Inferior parietal cortex (tissue), 1 donor: ENCODE measurements around the gene RHNO1.

Source experiments
- DNase-seq: peaks from one replicate; pipeline ENCODE4 v3.0.0-alpha.2; 2016; ENCODE audit errors: extremely low spot score

Gene RHNO1

DNA sequence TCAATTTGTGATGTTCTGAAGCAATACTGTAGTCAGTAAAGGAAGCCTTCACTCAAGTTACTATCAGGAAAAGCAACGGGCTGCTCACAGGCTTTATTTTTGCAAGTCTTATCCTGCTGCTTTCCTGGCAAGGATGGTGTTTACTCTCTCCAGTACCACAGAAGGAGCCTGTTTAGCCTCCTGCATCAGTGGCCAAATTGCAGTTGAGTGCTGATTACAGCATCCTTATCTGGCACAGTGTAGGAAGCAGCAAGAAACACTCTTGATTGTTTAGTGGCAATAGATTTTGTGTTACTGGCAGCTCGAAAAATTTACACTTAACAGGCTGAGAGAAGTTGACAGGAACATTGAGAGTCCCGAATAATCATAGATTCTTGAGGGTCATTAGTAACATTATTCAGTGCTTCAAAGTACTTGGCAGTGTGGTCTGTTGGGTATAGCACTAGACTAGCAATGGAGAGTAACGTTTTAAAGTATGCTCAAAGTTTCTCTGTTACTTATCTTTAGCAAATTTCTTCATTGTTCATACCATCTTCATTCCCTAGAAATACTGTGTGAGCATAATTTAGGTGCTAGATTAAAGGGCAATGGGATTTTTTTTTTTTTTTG is 25.4 kb downstream of the RHNO1 start:
- DNase-seq, result peak; percentile 68

DNA sequence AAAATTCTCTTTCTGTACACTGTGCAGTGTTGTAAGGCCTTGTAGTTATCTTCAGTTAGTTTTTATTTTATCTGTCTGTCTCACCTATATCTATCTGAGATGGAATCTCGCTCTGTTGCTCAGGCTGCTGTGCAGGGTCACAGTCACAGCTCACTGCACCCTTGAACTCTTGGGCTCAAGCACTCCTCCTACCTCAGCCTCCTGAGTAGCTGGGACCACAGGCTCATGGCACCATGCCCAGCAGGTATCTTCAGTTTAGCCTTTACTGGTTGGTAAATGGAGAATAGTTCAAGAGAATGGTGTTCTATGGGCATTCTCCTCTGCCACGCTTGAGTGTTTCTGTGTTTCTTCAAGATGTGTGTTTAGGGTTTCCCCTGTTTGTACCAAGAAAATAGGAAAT is 27.2 kb downstream of the RHNO1 start:
- DNase-seq, result no peak

DNA sequence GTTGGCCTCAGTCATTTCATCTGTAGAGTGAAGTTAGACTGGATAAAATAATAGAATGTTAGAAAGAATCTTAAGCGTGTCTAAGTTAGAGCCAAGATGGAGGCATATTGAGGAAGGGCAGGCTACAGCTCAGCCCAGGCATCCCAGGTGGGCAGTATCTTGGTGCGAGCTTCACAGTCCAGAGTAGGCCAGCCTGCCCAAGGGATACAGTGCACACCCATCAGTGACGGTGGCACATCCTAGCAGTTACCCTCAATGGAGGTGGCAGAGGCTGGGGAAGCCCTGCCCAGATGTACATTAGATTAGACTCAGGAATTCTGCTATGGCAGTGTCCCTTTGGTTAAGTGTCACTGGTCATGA is 35.2 kb downstream of the RHNO1 start:
- DNase-seq, result no peak

DNA sequence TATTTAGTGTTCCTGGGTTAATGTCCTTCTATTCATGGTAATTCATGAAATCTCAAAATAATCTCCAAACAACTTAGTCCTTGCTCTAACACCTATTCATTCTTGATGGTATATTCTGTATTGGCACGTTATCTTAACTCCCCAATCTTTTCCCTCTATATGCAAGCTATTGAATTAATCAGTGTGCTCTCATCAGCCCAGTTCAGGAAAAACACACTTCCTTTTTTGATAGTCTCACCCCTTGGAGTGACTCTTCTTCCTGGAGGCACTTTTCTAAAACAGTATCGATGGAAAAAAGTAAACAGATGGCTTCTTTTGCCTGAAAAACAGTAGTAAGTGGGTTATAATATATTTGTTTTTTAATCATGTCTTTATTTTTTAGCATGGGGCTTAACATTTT is 42.2 kb downstream of the RHNO1 start:
- DNase-seq, result no peak

DNA sequence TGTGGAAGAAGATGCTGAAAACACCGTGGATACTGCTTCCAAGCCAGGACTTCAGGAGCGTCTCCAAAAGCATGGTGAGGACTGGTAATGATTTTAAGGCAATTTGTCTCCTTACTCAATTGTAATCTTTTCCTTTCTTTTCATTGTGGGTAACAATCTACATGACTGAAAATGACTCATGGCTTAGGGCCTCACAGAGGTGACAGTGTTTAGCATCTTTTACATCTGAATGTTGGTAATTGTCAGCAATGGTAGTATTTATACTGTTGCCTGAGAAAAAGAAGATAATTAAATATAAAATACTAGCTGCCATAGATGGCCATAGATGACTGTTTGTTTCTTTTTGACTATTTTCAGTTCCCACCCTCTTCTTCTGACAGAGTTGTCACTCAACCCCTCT is 45.3 kb downstream of the RHNO1 start:
- no peak for DNase-seq

DNA sequence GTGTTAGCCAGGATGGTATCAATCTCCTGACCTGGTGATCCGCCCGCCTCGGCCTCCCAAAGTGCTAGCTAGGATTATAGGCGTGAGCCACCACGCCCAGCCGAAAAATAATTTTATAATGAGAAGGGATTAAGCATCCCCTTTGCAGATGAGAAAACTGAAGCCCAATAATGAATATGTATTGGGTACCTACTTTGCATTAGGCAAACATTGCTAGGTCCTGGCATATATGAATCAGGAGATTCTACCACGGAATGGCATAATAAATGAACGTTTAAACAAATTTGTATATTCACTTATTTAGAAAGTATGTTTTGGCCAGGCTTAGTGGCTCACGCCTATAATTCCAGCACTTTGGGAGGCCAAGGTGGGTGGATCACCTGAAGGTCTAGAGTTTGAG is 46.0 kb downstream of the RHNO1 start:
- no peak for DNase-seq

DNA sequence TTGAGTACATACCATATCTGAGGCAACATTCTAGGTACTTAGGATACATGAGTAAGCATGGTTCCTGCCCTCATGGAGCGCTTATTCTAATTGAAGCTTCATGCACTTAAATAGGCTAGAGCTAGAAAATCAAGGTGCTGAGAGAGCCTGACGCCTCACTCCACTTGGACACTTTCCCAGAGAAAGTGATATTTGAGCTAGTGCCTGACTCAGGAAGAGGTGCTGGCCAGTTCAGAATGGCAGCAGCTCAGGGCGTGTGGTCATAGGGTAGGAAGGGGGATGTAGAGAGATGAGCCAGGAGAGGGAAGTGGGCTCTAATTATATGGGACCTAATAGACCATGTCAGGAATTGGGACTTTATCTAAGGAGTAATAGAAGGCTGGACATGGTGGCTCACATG is 47.0 kb downstream of the RHNO1 start:
- no peak for DNase-seq

DNA sequence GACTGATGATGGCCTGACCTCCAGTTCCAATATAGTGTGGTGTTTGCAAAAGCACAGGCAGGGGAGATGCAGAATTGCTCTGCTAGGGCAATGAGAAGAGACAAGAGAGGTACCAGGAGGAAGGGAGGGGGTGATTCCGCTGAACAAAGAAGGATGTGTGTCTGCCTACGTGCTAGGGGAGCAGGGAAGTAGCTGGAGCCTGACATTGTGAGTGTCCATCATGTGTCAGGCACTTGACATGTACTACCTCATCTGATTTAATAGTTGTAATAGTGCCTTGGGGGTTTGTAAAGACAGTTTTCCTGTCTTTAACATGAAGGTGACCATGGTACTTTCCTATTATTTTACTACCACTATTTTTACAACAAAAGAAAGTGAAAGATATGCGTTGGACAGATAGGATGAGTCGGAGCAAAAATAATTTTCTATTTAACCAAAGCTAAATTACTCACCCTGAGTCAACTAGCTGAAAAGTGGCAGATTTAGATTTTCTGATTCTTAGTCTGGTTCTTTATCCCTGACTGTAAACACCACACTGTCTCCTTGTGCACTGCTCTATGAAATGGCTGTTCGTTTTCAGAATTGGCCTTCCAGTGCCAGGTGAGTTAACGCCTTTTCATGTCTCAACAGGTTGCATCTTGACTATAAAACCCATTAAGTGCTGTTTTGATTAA is 48.4 kb downstream of the RHNO1 start:
- DNase-seq, result no peak

DNA sequence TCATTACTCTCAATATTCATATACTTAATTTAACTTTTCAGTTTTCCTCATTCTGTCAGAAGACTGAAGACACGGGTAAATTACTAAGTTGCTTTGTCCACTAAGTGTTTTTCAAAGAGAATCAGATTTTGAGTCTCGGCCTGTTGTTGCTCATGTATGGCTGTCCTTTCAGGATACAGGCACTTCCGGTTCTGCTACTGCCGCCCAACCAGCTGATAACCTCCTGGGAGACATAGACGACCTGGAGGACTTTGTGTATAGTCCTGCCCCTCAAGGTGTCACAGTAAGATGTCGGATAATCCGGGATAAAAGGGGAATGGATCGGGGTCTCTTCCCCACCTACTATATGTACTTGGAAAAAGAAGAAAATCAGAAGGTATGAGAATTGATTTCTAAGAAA is 53.8 kb downstream of the RHNO1 start:
- DNase-seq, result no peak

DNA sequence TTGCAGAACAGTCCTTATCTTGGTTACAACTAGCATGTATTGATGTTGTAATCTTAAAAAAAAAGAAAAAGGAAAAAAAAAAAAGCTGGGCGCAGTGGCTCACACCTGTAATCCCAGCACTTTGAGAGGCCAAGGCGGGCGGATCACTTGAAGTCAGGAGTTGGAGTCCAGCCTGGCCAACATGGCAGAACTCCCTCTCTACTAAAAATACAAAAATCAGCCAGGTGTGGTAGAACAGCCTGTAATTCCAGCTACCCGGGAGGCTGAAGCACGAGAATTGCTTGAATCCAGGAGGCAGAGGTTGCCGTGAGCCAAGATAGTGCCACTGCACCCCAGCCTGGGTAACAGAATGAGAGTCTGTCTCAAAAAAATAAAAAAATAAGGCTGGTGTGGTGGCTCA is 56.6 kb downstream of the RHNO1 start:
- no peak for DNase-seq

DNA sequence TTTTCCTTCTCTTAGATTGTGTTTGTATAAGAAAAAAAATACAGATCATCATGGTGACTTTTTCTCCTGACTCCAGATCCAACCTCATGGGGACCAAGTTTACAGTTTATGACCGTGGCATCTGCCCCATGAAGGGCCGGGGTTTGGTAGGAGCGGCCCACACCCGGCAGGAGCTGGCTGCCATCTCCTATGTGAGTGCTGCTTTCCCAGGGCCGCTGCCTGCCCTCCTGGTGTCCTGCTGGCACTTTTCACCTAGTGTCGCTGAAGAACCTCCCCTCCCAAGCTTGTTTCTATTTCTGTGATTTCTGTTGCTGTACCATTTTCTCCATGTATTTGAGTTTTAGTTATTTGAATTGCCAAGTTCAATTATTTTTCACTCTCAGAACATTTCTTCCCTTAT is 57.3 kb downstream of the RHNO1 start:
- no peak for DNase-seq

DNA sequence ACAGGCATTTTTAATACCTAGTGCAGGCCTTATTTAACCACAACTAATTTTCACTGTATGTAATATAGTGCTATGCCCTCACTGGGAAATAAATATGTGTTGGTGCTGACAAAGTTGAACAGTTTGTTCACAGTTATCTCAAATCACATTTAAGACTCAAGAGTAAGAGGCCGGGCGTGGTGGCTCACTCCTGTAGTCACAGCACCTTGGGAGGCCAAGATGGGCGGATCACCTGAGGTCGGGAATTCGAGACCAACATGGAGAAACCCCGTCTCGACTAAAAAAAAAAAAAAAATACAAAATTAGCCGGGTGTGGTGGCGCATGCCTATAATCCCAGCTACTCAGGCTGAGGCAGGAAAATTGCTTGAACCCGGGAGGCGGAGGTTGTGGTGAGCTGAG is 59.3 kb downstream of the RHNO1 start:
- no peak for DNase-seq

DNA sequence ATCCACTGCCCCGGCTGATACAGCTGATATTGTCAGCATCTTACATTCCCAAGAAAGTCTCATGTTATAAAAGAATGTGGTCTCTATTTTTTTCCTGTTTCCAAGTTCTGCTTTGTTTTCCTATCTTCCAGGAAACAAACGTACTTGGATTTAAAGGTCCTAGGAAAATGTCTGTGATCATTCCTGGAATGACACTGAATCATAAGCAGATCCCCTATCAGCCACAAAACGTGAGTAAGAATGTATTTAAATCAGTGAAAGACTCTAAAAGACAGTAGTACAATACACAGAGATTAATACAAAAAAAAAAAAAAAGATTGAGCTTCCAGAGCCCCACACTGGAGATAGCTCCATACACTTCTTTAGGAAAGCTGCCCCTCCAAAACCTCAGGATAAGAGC is 60.5 kb downstream of the RHNO1 start:
- no peak for DNase-seq
